Iris pigment epithelial cell (primary cell): Measurements from ENCODE around the gene SGO1.

Experiments used
- DNase-seq: peaks from one replicate; pipeline ENCODE4 v3.0.0-alpha.2; 2011; ENCODE audit warnings: low read depth

The SGO1 gene

DNA sequence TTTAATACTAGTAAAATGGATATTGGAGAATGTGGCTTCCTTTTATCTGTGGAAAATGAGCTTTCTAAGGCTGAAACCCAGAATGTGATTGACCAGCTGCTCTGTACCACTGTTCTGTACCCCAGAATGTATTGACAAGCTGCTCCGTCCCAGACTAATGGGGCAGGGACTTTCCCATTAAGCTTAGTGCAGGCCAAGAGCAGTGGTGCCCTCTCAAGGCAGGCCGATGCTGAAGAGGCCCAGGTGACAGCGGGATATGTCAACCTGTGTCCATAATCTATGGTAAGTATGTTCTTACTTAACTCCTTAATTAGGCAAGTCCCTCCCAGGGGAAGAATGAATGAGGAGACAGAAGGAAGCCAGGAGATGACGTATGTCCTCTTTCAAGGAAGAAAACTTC, 31.1 kb downstream of the SGO1 start:
- no peak for DNase-seq

DNA sequence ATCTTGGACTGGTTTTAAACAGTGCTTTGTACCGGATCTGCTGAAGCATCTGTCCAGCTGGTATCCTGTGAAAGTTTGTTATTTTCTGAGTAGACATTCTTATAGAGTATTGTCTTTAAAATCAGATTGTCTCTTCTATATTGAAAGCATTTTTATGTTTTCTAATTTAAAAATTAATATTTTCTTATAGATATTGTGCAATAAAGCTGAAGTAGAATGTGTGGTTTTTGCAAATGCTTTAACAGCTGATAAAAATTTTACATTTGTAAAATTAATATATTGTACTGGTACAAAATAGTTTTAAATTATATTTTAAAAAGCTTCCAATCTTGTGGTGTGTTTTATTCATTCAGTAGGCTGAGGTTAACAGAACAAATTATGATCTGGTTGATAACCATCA, 31.9 kb downstream of the SGO1 start:
- DNase-seq: no peak

DNA sequence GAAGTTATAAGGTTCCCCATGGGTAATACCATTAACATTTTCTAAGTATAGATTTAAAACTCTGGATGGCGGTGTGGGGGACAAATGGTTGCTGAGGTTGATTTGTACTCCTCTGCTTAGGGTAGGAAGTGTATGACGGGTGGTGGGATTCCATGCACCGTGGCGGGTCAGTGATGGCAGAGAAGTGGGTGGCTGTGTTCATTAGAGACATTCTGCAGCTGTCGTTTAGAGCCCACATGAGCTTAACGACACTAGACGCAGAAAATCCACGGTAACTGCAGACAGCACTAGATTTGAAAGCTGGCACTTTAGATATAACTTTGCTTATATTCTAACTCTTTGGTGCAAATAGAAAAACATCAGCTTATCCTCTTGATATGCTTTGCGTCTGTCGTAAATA, 37.5 kb downstream of the SGO1 start:
- DNase-seq: no peak

DNA sequence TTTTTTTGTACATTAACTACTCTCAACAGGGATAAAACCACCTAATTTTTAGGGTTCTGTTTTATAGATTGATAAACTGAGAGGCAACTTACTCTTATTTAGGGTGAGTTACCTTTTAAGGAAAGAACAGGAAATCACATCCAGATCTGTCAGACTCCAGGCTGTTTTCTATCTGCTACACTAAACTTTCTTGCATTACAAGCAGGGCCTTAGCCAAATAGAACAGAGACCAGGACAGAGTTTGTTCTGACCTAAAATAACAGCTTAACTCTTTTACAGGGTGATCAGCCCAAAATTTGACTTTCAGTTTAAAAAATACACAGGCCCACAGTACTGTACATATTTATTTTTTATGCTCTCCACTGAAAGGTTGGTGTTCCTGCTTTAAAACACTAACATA, 38.6 kb downstream of the SGO1 start:
- no peak for DNase-seq

DNA sequence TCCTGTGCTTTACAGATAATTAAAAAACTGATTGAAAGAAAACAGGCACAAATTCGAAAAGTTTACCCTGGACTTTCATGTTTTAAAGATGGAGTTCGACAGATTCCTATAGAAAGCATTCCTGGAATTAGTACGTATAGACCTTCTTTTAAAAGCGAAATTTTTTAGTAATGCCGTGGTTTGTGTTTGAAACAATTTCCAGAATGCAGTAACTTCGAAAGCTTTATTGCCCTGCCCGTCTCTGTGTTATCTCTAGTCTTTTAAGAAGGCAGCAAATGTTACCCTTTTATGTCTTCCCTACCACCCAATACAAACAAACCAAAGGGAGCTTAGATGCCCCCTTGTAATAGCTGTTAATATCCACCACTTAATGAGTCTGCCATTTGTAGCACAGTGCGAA, 39.7 kb downstream of the SGO1 start:
- DNase-seq: no peak

DNA sequence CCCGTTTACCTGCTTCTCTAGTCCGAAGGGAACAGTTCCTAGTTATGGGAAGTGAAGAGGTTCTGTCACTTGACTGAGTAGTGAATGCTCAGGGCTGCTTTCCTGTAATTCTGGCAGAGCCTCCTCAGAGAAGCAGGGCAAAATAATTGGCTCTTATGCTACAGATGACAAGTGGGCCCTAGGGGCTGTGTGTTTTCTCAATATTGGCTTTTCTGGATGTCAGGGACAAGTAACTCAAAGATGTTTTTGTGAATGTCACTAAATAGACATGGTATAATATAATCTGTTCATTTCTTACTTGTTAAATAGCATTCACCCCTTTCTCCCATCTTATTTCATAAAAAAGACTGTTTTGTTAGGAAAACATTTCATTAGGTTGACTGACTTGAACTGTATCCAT, 40.1 kb downstream of the SGO1 start:
- DNase-seq: no peak

DNA sequence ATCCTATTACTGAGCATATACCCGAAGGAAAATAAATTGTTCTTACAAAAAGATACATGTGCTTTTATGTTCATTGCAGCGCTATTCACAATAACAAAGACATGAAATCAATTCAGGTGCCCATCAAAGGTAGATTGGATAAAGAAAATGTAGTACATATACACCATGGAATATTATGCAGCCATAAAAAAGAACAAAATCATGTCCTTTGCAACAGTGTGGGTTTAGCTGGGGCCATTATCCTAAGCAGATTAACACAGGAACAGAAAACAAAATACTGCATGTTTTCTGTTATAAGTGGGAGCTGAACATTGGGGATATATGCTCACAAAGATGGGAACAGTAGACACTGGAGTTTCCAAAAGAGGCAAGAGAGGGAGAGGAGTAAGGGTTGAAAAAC, 42.5 kb downstream of the SGO1 start:
- DNase-seq: no peak

DNA sequence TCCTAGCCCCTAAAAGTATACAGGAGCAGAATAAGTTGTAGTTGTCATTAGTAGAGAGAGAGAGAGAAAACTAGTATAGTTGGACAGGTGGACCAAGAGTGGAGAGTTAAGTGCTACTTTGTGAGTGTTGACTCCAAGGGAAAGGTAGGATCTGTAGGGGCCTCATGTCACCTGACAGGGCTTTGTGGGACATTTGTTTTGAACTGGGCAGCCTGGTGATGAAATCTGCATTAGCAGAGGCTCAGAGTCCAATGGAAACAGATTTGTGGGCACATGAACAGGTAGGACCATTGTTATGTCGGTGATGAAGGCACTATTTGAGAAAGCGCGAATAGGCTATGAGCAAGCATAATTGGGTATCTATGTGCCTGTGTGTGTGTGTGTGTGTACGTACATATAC, 43.5 kb downstream of the SGO1 start:
- DNase-seq: no peak

DNA sequence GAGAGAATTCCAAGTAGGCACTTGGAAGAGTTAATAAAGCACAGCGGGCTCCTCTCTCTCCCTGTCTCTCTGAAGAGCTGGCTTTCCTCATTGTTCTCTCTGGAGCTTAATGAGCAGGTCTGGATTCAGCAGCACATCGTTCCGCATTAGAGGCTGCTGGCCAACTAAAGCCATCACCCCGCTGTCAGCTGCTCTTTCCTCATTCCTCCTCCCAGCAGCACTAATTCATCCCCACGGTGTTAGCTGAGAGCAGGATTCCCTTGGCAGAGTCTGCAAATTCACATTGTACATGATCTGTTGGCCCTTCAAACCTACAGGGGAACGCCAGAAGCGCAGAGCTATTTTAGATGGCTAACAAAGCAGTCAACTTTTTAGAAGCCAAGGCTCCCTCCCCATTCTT, 44.2 kb downstream of the SGO1 start:
- peak; percentile 32 for DNase-seq

DNA sequence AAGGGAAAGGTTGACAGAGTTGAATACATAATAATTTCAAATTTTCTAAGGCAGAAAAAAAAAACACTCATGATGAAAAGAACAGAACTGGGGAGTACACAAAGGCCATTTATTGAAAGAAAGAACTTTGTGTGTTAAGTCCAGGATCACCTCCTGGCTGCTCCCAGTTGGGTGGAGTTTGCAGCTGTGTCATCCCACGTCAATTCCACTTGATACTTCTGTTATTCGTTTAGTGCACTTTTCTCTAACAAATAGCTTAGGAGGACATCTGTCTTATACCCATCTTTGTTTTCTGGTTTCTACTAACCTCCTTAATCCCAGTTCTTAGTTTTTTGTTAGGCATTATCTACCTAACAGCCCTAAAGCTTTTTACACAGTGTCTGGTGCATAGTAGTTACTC, 44.7 kb downstream of the SGO1 start:
- peak; percentile 4 for DNase-seq

DNA sequence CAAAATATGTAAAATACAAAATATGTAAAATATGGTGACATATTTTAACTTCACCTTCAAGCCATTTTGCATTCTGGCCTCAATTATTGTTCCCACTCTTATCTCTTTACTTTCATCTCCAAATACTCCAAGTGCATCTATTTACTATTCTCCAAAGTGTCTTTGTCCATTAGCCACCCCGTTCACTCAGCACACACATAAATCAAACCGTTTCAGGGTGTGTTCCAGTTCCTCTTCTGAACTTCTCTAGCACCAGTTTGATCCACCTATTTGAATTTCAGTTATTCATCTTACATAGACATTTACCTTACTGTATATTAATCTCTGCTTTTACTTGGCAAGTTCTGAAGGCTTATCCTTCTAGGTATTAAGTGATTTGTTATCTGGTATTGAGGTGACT, 45.1 kb downstream of the SGO1 start:
- DNase-seq: no peak

DNA sequence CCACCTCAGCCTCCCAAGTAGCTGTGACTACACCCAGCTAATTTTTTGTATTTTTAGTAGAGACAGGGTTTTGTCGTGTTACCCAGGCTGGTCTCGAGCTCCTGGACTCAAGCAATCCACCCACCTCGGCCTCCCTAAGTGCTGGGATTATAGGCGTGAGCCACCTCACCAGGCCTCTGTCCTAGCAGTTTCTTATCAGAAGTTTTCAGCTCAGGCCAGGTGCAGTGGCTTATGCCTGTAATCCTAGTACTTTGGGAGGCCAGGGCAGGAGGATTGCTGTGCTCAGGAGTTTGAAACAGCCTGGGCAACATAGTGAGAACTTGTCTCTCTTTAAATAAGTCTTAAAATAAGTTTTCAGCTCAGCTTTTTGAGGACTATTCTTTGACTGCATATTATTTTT, 48.4 kb downstream of the SGO1 start:
- no peak for DNase-seq

DNA sequence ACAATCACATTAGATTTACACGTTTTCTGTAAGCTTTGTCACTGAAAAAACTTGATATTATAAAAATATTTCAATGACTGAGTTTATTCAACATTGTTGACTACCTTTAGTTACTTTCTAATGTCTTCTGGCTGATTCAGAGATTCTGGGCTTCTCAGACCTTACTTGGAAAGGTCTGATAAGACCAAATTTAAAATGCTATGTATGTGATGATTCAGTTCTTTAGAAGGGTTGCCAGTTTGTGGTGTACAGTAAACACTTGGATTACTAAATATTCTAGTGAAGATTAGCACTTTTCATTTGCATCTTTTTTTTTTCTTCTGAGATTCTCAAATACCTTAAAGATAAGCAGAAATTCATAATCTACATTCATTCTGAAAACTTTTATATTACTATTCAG, 49.8 kb downstream of the SGO1 start:
- peak; percentile 26 for DNase-seq

DNA sequence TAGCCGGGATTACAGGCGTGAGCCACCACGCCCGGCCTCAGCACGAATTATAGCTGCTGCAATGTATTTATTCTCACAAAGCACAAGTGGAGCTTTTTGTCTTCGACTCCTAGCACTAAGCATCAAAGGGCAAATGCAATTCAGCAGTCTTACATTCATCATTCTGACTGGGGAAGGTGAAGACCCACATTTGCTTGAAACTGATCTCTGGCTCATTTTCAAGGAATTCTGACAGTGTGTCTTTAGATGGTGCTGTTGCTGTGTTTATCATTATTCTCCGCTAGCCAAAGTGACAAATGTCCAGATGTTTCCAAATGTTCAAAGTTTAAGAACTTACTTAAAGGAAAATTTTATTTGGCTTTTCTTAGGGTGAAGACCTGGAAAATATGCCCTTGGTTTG, 55.9 kb downstream of the SGO1 start:
- DNase-seq: no peak

DNA sequence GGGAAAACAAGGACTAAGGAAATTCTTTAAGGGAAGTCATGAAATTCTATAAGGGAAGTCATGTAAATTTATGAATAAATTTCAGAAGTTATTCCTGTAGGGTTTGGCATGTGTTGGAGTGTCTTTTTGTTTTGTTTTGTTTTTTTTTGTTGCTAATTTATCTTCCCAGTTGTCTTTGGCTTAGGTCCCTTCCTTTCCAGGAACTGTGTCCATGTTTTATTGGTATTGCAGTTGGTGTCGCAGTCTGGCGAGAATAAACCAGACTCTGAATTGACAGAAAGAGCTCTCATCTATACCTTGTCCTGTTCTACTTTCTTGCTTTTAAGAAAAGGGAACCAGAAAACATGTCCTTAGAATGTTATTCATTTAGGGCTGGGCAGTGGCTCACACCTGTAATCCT, 57.6 kb downstream of the SGO1 start:
- DNase-seq: no peak

DNA sequence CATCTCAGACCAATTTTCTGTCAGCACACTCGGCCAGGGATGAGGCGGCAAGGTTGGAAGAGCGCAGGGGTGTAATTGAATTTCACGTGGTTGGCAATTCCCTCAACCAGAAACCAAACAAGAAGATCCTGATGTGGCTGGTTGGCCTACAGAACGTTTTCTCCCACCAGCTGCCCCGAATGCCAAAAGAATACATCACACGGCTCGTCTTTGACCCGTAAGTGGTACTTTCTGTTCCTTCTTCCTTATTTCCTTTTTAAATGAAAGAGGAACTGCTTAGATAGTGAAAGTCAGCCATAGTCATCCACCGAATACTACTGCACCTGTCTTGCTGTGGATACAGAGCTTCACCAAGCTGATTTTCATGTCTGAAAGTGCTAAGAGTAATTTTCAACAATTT, 60.1 kb downstream of the SGO1 start:
- DNase-seq: no peak

DNA sequence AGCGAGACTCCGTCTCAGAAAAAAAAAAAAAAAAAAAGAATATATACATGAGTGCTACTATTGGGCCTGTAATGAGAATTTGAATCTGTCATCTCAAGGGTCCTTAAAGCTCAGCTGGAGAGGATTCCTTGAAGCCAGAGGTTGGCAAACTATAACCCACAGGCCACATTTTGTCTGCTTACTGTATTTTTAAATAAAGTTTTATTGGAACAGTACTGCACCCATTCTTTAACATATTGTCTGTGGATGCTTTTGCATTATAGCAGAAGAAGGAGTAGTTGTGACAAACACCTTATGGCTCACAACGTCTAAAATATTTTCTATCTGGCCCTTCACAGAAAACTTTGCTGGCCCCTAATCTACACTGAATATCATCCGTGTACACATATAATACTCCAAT, 60.7 kb downstream of the SGO1 start:
- DNase-seq: no peak

DNA sequence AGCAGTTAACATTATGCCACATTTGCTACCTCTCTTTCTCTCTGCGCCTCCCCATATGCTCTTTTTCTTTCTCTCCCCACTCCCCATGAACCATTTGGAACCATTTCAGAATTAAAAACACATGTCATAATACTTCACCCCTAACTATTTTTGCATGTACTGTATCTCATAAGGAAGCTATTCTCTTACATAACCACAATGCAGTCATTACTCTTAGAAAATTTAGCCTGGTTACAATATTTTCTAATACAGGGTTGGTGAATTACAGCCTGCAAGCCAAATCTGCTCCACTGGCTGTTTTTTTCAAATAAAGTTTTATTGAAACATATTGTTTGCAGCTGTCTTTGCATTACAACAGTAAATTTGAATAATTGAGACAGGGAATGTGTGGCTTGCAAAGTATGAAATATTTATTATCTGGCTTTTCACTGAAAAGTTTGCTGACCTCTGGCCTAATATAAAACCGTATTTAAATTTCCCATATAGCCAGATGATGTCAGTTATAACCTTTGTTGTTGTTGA, 62.8 kb downstream of the SGO1 start:
- no peak for DNase-seq

DNA sequence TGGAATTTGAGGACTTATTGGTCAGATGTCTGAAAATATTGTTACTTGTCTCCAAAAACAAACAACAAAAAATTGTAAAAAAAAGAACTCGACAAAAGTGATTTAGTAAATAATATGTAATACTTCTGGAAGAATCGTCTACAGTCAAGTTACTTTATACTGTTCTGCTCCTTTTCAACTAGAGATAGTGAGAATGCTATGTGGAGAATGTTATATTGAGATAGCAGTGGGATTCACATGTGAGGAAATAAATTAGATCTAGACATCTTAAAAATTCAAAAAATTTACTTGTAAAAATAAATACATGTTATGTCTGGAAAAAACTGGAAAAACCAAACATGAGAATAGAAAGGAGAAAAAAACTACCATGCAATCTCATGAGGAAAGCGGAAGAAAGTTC, 64.9 kb downstream of the SGO1 start:
- DNase-seq: peak; percentile 9
